Raji (cell line): ENCODE data around the gene ASB11.

Experiments
- POLR2A ChIP-seq: IDR thresholded peaks from 2 replicates; pipeline ENCODE4 v1.6.1; 2011; ENCODE audit warnings: low read depth, low read length, control low read depth; ENCODE audit not compliant: insufficient read depth

The ASB11 gene

GRCh38 chrX:15315509-15315908, at the start of gene ASB11:
Gene ASB11, minus strand, starts transcription at chrX:15315640. Its CDS starts 35 bp downstream, at chrX:15315605.
- TF ChIP-seq POLR2A, result no peak

DNA sequence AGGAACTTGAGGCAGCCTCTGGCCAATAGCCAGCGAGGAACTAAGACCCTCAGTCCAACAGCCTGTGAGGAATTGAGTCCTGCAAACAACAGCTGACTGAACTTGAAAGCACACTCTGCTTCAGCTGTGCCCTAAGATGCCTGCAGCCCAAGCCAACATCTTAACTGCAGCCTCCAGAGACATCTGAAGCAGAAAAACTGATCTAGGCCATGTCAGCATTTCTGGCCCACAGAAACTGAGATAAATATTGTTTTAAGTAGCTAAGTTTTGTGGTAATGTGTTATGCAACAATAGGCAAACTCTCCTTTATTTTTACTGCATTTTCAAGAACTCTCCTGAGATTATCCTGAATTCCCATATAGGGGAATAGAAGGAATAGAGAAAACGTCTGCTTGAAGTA, 44.3 kb upstream of the ASB11 start:
- no peak for TF ChIP-seq POLR2A

GRCh38 chrX:15358533-15358932, 43.1 kb upstream of the ASB11 start:
- TF ChIP-seq POLR2A, result no peak

DNA sequence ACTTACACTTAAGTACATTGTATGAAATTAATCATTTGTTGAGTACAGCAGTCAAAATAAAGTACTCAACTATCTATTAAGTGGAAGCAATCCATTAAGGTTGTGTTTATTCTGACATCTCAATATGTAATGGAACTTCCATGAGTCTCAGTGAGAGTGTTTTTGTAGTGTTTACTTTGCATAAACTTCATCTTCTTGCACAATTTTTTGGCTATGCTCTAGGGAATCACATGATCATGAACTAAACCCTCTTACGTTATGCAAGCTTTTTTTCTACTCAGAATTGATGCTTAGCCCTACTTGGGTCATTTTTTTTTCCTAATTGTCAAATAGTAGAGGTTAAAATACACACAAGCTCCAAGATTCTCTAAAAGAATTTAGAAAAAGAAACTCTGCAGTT, 41.0 kb upstream of the ASB11 start:
- TF ChIP-seq POLR2A, result no peak

DNA sequence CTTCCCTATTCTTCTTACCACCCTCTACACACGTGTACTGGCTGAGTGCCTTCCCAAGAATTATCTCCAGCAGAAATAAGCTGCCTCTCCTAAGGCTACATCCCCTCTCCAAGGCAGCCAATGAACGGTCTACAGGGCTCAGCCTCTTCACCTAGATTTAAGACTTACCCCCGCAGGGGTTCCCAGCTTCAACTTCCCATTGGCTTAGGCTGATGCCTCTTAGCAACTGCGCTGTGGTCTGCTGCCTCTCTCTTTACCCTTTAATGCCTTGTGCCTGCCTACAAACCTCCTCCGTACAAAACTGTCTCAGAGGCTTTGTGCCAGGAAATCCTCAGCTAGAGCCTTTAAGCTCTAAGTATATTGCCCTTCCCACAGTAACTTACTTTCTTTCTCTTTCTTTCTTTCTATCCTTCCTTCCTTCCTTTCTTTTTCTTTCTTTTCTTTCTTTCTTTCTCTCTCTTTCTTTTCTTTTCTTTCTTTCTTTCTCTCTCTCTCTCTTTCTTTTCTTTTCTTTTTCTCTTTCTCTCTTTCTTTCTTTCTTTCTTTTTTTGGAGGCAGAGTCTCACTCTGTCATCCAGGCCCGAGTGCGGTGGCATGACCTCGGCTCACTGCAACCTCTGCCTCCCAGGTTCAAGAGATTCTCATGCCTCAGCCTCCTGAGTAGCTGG, 35.0 kb upstream of the ASB11 start:
- TF ChIP-seq POLR2A, result no peak

GRCh38 chrX:15349046-15349445, 33.6 kb upstream of the ASB11 start:
- no peak for TF ChIP-seq POLR2A

GRCh38 chrX:15345976-15346375, 30.5 kb upstream of the ASB11 start:
- TF ChIP-seq POLR2A, result no peak

GRCh38 chrX:15344106-15344505, 28.7 kb upstream of the ASB11 start:
- no peak for TF ChIP-seq POLR2A

DNA sequence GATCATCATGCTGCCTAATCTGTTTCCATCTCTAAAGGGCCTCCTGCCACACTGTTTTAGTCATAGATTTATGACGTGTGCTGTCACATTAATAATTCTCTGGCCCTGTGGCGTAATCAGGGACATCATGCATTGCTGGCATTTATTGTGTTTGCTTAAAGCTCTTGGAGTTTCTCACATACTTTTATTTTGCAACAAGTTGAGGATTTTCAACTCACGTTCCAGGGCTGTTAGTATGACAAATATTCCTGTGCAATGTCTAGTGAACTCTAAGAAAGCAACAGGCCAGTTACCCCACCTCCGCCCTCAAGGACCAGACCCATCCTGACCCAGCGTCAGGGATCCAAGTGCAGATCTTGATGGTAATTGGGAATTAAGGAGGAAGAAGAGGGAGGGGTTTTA, 27.6 kb upstream of the ASB11 start:
- TF ChIP-seq POLR2A, result no peak

DNA sequence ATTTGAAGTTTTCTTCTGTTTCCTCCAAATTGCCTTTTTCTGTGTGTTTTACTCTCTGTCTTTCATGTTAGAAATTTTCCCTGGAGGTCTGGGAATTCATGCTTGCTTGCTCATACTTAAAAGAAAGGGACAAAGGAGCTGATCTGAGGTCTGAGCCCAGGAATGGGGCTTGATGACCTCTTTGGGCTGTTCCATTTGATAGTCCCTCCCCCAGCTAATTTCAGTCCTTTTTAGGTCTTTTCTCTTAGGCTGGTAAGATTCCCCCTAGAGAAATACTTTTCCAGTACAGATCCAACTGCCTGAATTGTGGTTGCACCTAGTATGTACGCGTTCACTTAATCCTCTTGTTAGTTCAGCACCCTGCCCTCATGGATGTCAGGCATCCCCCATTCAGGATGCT, 25.4 kb upstream of the ASB11 start:
- TF ChIP-seq POLR2A, result no peak

DNA sequence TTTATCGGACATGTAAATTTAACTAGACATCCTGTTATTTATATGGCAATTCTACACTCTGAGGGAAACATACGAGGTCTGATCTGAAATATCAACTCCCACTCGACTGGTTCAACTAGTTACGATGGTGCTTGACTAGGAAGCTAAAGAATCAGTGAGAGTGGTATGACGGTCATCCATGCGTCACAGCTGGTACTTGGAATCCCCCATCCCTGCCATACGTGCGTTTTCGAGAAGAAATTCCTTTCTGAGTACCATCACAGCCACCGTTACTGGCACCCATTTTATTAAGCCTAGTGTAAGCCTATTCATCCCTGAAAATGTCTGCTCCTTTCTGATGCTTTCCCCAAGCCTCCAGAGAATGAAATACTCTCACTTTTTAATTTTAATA, 20.6 kb upstream of the ASB11 start:
- no peak for TF ChIP-seq POLR2A

- peak; percentile 71 for TF ChIP-seq POLR2A
Measured at GRCh38 chrX:15335135-15336022, 19.9 kb upstream of the ASB11 start, which contains the start of gene PIGA. Gene PIGA, minus strand, starts transcription at chrX:15335523. Its CDS starts 3,593 bp downstream, at chrX:15331930.

DNA sequence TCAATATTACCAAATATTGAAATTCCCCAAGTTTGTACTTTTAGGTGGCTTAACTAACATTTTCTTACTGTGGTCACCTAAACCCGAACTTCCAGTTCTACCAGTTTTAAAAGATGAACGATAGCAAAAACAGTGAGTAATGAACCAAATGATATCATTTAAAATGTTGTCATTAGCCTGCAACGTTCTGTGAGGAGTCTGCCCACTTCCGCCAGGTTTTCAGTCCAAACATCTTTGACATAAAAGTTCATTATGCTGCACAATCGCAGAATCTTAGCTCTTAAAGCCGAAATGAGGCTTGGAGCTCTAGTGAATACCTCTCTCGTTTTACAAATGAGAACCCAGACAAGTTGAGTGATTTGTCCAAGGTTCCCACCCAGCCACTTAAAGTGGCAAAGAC, 19.1 kb upstream of the ASB11 start:
- no peak for TF ChIP-seq POLR2A

GRCh38 chrX:15328821-15329220, 13.4 kb upstream of the ASB11 start:
- TF ChIP-seq POLR2A, result no peak

GRCh38 chrX:15328131-15328530, 12.7 kb upstream of the ASB11 start:
- no peak for TF ChIP-seq POLR2A

- TF ChIP-seq POLR2A, result no peak
Measured at GRCh38 chrX:15322472-15322871, 7.0 kb upstream of the ASB11 start.
